ENCODE data around the gene CLPSL2.

Gene CLPSL2

DNA sequence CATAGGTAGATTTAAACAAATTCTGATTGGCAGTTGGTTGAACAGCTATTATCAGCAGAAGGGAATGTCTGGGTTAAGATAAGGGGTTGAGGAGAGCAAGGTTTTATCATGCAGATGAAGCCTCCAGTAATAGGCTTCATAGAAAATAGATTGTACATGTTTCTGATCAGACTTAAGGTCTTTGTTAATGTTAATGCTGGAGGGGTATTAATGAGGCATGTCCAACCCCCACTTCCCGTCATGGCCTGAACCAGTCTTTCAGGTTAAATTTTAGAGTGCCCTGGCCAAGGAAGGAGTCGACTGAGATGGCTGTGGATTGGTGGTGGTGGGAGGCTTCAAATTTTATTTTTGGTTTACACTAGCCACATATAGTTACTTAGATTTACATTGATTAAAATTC is 7.8 kb downstream of the CLPSL2 start:
- H3F3A ChIP-seq (ENCODE audit: insufficient read depth, low read length) = no peaks in the 10 kb centered on the region
- H3K27ac ChIP-seq (ENCODE audit: low read depth, low read length, poor library complexity, severe bottlenecking) = no peak overlapping the region
- H3K9me2 ChIP-seq (ENCODE audit: low read depth, low read length) = no peaks in the 10 kb centered on the region
- no peak for TF ChIP-seq EZH2 (IDR thresholded peaks at IDR 0.05; ENCODE audit: borderline replicate concordance, low read length)
- TF ChIP-seq, protein P1, sequence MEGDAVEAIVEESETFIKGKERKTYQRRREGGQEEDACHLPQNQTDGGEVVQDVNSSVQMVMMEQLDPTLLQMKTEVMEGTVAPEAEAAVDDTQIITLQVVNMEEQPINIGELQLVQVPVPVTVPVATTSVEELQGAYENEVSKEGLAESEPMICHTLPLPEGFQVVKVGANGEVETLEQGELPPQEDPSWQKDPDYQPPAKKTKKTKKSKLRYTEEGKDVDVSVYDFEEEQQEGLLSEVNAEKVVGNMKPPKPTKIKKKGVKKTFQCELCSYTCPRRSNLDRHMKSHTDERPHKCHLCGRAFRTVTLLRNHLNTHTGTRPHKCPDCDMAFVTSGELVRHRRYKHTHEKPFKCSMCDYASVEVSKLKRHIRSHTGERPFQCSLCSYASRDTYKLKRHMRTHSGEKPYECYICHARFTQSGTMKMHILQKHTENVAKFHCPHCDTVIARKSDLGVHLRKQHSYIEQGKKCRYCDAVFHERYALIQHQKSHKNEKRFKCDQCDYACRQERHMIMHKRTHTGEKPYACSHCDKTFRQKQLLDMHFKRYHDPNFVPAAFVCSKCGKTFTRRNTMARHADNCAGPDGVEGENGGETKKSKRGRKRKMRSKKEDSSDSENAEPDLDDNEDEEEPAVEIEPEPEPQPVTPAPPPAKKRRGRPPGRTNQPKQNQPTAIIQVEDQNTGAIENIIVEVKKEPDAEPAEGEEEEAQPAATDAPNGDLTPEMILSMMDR (IDR thresholded peaks at IDR 0.05; ENCODE audit: low read length) = no peak
- no peak overlapping the region for H3K4me2 ChIP-seq (ENCODE audit: low read length)
- no peaks in the 10 kb centered on the region for H3K9me3 ChIP-seq (ENCODE audit: low read length)
- no peaks in the 10 kb centered on the region for H3K36me3 ChIP-seq (ENCODE audit: insufficient read depth, low read length)
- H3K9ac ChIP-seq (ENCODE audit: low read length) = no peak overlapping the region
- no peaks in the 10 kb centered on the region for H3K79me2 ChIP-seq (ENCODE audit: insufficient read depth, low read length)
- peaks cover 7% of the 10 kb centered on the region; the same call in 1 of the 2 replicates for H3K27me3 ChIP-seq (ENCODE audit: insufficient read depth, low read length)
- H3K4me1 ChIP-seq (ENCODE audit: insufficient read depth, low read length, severe bottlenecking) = no peaks in the 10 kb centered on the region
- no peaks in the 10 kb centered on the region for H4K20me1 ChIP-seq (ENCODE audit: insufficient read depth, low read length)
- H3K4me3 ChIP-seq (ENCODE audit: low read depth, low read length, poor library complexity, severe bottlenecking) = no peak overlapping the region
- H2AFZ ChIP-seq (ENCODE audit: low read length) = no peak overlapping the region

DNA sequence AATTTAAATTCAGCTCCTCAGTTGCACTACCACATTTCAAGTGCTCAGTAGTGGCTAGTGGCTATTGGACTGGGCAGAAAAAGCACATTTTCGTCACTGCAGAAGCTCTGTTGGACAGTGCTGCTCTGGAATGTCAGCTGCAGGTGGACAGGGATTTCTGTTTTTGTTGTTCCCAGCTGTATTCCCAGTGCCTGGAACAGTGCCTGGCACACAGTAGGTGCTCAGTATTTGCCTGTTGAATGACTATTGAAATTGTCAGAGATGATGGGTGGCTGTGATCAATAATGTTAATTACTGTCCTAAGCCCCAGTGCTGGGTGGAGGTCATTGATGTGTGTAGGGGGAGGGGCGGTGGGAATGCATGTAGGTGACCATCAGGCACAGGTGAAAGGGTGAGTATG is 9.9 kb downstream of the CLPSL2 start:
- H3K9me2 ChIP-seq (ENCODE audit: low read depth, low read length) = no peaks in the 10 kb centered on the region
- no peak overlapping the region for H3K9ac ChIP-seq (ENCODE audit: low read length)
- H3K9me3 ChIP-seq (ENCODE audit: low read length) = no peaks in the 10 kb centered on the region
- no peak overlapping the region for H3K4me3 ChIP-seq (ENCODE audit: low read depth, low read length, poor library complexity, severe bottlenecking)
- H2AFZ ChIP-seq (ENCODE audit: low read length) = no peak overlapping the region
- H3K27ac ChIP-seq (ENCODE audit: low read depth, low read length, poor library complexity, severe bottlenecking) = no peak overlapping the region
- H3K4me2 ChIP-seq (ENCODE audit: low read length) = no peak overlapping the region
- H3K4me1 ChIP-seq (ENCODE audit: insufficient read depth, low read length, severe bottlenecking) = no peaks in the 10 kb centered on the region
- H3F3A ChIP-seq (ENCODE audit: insufficient read depth, low read length) = no peaks in the 10 kb centered on the region
- TF ChIP-seq, protein P1 (IDR thresholded peaks at IDR 0.05; ENCODE audit: low read length) = no peak
- no peak for TF ChIP-seq EZH2 (IDR thresholded peaks at IDR 0.05; ENCODE audit: borderline replicate concordance, low read length)
- no peaks in the 10 kb centered on the region for H3K36me3 ChIP-seq (ENCODE audit: insufficient read depth, low read length)
- peaks cover 7% of the 10 kb centered on the region; the same call in 1 of the 2 replicates for H3K27me3 ChIP-seq (ENCODE audit: insufficient read depth, low read length)
- no peaks in the 10 kb centered on the region for H4K20me1 ChIP-seq (ENCODE audit: insufficient read depth, low read length)
- no peaks in the 10 kb centered on the region for H3K79me2 ChIP-seq (ENCODE audit: insufficient read depth, low read length)

DNA sequence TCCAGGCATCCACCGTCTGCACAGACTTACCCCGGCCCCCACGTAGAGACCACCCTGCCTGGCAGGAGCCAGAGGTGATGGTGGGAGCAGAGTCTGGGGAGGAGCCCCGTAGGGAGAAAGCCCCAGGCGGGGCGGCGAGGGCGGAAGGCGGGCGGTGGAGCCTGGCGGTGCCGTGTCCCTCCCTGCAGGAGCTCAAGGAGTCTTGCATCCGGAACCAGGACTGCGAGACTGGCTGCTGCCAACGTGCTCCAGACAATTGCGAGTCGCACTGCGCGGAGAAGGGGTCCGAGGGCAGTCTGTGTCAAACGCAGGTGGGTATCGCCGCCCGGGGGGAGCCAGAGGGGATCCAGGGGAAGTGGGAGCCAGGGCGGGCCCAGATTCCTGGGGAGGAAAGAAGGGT is 10.4 kb downstream of the CLPSL2 start:
- Histone ChIP-seq H3K27ac (ENCODE audit: low read depth, low read length, poor library complexity, severe bottlenecking) (no peak overlapping the region), H3K4me1 (ENCODE audit: insufficient read depth, low read length, severe bottlenecking) (no peaks in the 10 kb centered on the region), H3K27me3 (ENCODE audit: insufficient read depth, low read length) (peaks cover 7% of the 10 kb centered on the region; the same call in 1 of the 2 replicates), H3K36me3 (ENCODE audit: insufficient read depth, low read length) (no peaks in the 10 kb centered on the region), H3F3A (ENCODE audit: insufficient read depth, low read length) (no peaks in the 10 kb centered on the region), H3K9me3 (ENCODE audit: low read length) (no peaks in the 10 kb centered on the region), H3K9ac (ENCODE audit: low read length) (no peak overlapping the region), H3K4me2 (ENCODE audit: low read length) (no peak overlapping the region), H4K20me1 (ENCODE audit: insufficient read depth, low read length) (no peaks in the 10 kb centered on the region), H3K4me3 (ENCODE audit: low read depth, low read length, poor library complexity, severe bottlenecking) (no peak overlapping the region), H2AFZ (ENCODE audit: low read length) (no peak overlapping the region), H3K9me2 (ENCODE audit: low read depth, low read length) (no peaks in the 10 kb centered on the region), H3K79me2 (ENCODE audit: insufficient read depth, low read length) (no peaks in the 10 kb centered on the region)
- TF ChIP-seq EZH2 (IDR thresholded peaks at IDR 0.05; ENCODE audit: borderline replicate concordance, low read length) = no peak
- TF ChIP-seq, protein P1 (IDR thresholded peaks at IDR 0.05; ENCODE audit: low read length) = no peak
